GM12892 (cell line): ENCODE data around the gene C6orf132.

ENCODE experiments used
- POLR2A ChIP-seq: IDR thresholded peaks from 2 replicates; pipeline ENCODE4 v1.6.1; 2011; ENCODE audit warnings: low read depth, low read length, control low read depth
- POLR2AphosphoS5 ChIP-seq: IDR thresholded peaks from 2 replicates; pipeline ENCODE4 v1.6.1; 2011; ENCODE audit warnings: low read depth, low read length, control low read depth

GRCh38 chr6:42179261-42179944, 37.0 kb upstream of the C6orf132 start:
- TF ChIP-seq POLR2AphosphoS5 (no peak), POLR2A (no peak)
